GM19043 (cell line): ENCODE results near the gene NAV2.

Experiments used
- ATAC-seq: cut with Tn5 transposase; IDR thresholded peaks from one replicate; pipeline ENCODE4 v1.9.1; 2021; ENCODE audit warnings: low read depth; ENCODE audit not compliant: unreplicated experiment

The NAV2 gene

DNA sequence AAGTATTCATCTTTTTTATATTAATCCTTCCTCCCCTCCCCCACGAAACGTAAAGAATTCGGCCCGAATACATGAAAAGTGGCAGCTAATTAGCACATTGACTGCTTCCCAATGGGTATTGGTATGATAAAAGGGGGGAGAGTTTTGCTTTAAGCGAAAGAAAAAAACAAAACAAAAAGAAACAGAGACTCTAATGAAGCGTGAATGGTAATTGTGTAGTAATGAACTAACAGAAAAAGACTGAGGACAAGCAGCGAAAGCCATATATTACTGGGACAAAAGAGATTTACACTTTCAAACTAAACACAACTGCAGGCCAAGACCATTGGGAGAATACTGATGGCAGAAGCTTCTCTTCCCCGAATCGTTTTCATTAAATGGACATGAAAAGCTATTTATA, 445.1 kb downstream of the NAV2 start:
- no peak for ATAC-seq

GRCh38 chr11:20158597-20159257, 446.1 kb downstream of the NAV2 start:
- no peak for ATAC-seq

DNA sequence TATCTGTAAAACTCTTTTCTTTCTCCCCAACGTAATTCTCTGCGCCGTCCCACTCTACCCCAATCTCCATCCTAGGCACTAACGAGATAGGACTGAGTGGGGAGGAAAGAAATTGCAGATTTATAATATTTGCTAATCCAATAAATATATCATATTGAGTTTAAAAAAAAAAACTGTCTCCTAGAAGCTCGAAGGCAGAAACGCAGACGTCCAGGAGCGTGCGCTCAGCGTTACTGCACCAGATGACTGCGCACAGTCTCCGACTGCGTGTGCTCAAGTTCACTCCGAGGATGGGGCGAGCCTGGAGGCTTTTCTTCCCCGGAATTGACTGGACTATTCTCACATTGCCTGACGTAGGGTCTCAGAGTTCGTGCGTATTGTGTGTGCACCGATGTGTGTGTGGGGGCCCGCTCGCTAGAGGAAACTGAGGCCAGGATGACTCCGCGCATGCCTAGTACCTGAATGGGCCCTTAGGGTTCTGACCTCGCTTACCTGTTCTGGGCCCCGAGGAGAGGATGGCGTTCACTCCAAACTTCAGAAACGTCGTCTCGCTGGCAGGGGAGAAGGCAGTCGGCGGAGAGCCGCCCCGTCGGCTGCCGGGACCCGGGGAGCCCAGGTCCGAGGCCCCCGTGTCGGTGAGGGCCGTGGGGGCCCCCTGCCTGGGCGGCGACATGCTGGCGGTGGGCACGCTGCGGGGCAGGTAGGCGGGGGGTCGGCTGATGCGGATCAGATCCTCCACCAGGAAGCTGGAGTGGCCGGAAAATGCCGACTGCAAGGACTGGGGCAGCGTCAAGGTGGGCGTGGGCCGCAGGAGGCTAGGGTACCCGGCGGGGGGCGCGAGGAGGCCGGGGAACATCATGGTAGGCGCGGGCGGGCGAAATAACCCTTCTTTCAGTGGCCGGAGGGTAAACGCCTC, 447.1 kb downstream of the NAV2 start:
- no peak for ATAC-seq

GRCh38 chr11:20160425-20161229, 448.0 kb downstream of the NAV2 start, which contains the start of gene DBX1:
DBX1 (minus strand) TSS chr11:20160475; CDS start chr11:20160324, 151 bp downstream.
- no peak for ATAC-seq

- no peak for ATAC-seq
Observed at GRCh38 chr11:20161230-20161918, 448.7 kb downstream of the NAV2 start.

DNA sequence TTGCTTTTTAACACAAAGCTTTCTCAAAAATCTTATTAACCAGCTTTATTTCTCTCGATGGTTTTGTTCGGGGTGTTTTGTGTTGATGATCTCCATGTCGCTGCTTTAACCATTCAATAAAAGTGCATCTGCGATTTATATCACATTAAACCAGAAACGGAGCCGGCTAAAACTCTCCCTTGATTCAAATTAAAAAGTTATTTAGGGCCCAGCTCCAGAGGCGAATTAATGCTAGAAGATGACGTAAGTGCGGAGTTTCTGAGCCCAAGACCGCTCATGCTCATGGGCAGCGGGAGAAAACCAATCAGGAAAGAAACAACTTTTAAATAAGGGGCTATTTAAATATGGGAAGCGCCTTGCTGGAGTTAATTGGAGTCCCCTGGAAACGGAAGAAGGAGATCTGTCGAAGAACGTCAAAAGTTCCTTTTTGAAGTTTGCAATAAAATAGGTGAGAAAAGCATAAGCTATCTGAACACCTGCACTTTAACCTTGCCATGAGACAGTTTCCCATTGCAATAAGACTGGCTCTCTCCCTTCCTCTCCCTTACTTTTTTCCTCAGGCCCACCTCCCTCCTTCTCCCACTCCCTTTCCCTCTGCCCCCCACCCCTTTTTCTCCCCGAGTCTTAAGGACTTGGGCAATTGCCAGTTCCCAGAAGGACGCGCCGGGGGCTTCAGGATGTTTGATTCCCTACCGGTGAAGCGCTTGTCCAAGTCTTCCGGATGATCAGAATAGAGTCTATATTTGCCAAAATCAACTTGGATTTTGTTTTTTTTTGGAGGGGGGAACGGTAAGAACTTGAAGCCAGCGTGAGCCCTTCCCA, 449.5 kb downstream of the NAV2 start:
- no peak for ATAC-seq

GRCh38 chr11:20162824-20163782, 450.5 kb downstream of the NAV2 start:
- ATAC-seq: no peak

GRCh38 chr11:20163783-20164481, 451.3 kb downstream of the NAV2 start:
- ATAC-seq: no peak
